Lung (tissue), 12 donors: ENCODE measurements around the gene SGCA. TPM values are rescaled to one million over a fixed set of nuclear protein-coding genes. Genes with fewer than 3 reads are reported as not detected.

Experiments used
- ATAC-seq: fragments of 200-7000 bp; cut with Tn5 transposase; one replicate; pipeline ENCODE4 v1.9.1; 2020; ENCODE audit warnings: moderate number of reproducible peaks; ENCODE audit not compliant: insufficient read depth, low FRiP score
- DNase-seq, 3 donors: peaks; one replicate each; pipeline ENCODE4 v3.0.0-alpha.2; 2013 to 2017
- H3K27ac ChIP-seq, 2 donors: one replicate each; pipeline ENCODE4 v1.5.1; 2013; ENCODE audit warnings: mild to moderate bottlenecking in 2 of 2, moderate library complexity in 2 of 2, control low read depth in 1 of 2, inconsistent platforms in 1 of 2, low read depth in 1 of 2, low read length in 1 of 2
- H3K27me3 ChIP-seq, 3 donors: one replicate each; pipeline ENCODE4 v1.5.1; 2013; ENCODE audit warnings: low read length in 2 of 3; ENCODE audit not compliant: control insufficient read depth in 3 of 3, insufficient read depth in 3 of 3
- H3K36me3 ChIP-seq, 4 donors: one replicate each; pipeline ENCODE4 v1.5.1; 2013; ENCODE audit warnings: low read length in 4 of 4, mild to moderate bottlenecking in 1 of 4, moderate library complexity in 1 of 4; ENCODE audit not compliant: control insufficient read depth in 4 of 4, insufficient read depth in 4 of 4
- H3K4me1 ChIP-seq, 5 donors: one replicate each; pipeline ENCODE4 v1.5.1; 2013; ENCODE audit warnings: low read length in 5 of 5, mild to moderate bottlenecking in 2 of 5, moderate library complexity in 1 of 5; ENCODE audit not compliant: control insufficient read depth in 5 of 5, insufficient read depth in 5 of 5
- H3K4me3 ChIP-seq: one replicate; pipeline ENCODE4 v1.5.1; 2013; ENCODE audit warnings: mild to moderate bottlenecking, control low read depth, moderate library complexity
- H3K9ac ChIP-seq, 2 donors: one replicate each; pipeline ENCODE4 v1.5.1; 2013; ENCODE audit warnings: low read length in 2 of 2, control low read depth in 1 of 2; ENCODE audit not compliant: insufficient read depth in 1 of 2
- H3K9me3 ChIP-seq, 4 donors: one replicate each; pipeline ENCODE4 v1.5.1; 2013; ENCODE audit warnings: low read length in 3 of 4, mild to moderate bottlenecking in 1 of 4, moderate library complexity in 1 of 4; ENCODE audit not compliant: control insufficient read depth in 4 of 4, insufficient read depth in 3 of 4
- WGBS, 2 donors: extraction: QIAGEN DNeasy Blood & Tissue Kit; methylation state at CpG; one replicate each; pipeline ENCODE4 v1.1.7; 2013; 5-methylcytosine and 5-hydroxymethylcytosine counted together
- polyA plus RNA-seq, 2 donors: library from polyadenylated mRNA; stranded (reverse); fragments of 200-250 nt; gene quantifications; one replicate each; pipeline ENCODE4 v1.2.1, GENCODE V29; 2013
- total RNA-seq, 2 donors: library from RNA; depleted of rRNA in 1 of 2; stranded (reverse); fragments of >200 nt in 1 of 2; gene quantifications; one replicate each; pipeline ENCODE4 v1.2.1, GENCODE V29; 2014 to 2021
- TF ChIP-seq, protein P1 (sequence below): IDR thresholded peaks from 2 replicates; pipeline ENCODE4 v1.5.1; 2012; ENCODE audit warnings: mild to moderate bottlenecking; ENCODE audit errors: control extremely low read depth, extremely low read depth
- donor health status: control.
- donor health status: control.
- donor health status: Bipolar disorder and iron deficiency.
- donor health status: healthy.
- donor health status: DM: yes; HTN: yes; CAD: no.

Gene SGCA
- total and polyA plus RNA-seq, 4 donors, result 5.0 to 19.4 (median 14.0) TPM

DNA sequence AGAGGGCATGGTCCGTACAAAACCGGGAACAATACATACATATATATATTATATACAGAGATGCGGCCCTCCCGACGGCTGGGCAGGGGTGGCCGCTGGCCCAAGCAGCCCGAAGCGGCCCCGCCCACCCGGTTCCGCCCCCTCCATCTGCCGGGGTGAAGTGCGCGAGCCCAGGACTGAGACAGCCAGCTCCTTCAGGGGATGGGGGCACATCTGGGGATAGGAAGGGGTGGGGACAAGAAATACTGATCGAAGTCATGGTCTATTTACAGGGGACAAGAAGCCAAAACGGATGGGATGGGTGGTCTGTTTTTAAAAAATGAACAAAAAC lies 32.1 kb upstream of the SGCA start:
- ATAC-seq (no peak), DNase-seq (no peak)
- no peaks in the 10 kb centered on the region for H3K9me3 ChIP-seq
- H3K36me3 ChIP-seq, result peaks cover 16 to 44% (median 20%) of the 10 kb centered on the region in 4 donors
- H3K9ac ChIP-seq, result no peak overlapping the region
- H3K27me3 ChIP-seq, result no peaks in the 10 kb centered on the region
- H3K27ac ChIP-seq, result peak overlapping the region; percentile 7 to 88
- no peak overlapping the region for H3K4me3 ChIP-seq
- peaks cover 0 to 8% (median 2%) of the 10 kb centered on the region in 5 donors for H3K4me1 ChIP-seq
- 41 to 61% methylated on average over 16 of the region's 16 CpGs for WGBS, 2 donors
- TF ChIP-seq, protein P1, sequence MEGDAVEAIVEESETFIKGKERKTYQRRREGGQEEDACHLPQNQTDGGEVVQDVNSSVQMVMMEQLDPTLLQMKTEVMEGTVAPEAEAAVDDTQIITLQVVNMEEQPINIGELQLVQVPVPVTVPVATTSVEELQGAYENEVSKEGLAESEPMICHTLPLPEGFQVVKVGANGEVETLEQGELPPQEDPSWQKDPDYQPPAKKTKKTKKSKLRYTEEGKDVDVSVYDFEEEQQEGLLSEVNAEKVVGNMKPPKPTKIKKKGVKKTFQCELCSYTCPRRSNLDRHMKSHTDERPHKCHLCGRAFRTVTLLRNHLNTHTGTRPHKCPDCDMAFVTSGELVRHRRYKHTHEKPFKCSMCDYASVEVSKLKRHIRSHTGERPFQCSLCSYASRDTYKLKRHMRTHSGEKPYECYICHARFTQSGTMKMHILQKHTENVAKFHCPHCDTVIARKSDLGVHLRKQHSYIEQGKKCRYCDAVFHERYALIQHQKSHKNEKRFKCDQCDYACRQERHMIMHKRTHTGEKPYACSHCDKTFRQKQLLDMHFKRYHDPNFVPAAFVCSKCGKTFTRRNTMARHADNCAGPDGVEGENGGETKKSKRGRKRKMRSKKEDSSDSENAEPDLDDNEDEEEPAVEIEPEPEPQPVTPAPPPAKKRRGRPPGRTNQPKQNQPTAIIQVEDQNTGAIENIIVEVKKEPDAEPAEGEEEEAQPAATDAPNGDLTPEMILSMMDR, result no peak

DNA sequence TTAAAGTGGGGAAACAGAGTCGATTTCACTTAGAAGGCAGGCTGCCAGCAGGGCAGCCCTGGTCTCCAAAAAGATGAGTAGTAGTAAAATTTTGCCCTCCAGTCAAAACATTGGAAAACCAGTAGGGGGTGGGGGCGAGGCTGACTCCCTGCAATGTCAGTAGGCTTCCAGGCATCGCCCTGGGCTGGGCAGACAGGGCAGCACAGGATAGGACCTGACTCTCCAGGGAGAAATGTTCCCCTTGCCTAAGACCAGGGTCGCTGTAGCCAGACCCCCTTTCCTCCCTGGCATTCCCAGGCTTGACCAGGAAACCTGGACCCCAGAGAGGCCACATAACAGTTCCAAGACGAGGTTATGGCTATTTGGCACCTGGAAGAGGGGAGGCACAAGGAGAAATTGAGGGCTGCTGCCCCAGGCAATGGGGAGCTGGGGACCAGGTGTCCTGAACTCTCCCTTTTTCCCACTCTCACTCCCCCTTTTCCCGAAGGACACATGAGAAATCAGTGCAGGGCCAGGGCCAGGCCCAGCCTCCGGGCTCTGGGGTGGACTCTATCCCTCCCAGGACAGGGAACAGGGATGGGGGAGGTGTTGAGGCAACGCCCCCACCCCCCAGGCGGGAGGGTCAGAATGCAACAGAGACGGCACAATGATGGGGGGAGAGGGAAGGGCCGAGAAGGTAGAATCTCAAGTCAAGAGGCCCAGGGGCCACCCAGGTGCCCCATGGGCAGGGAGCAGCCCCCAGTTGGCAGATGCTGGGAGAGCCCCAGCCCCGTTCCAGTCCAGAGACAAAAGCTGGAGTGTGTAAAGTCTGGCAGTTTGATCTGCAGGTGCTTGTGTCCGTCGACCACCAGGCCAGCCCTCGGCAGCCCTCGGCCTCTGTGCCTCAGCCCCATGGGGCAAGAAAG lies 31.3 kb upstream of the SGCA start:
- no peaks in the 10 kb centered on the region for H3K27me3 ChIP-seq
- no peak overlapping the region for H3K27ac ChIP-seq
- DNase-seq (no peak), ATAC-seq (no peak)
- no peaks in the 10 kb centered on the region for H3K9me3 ChIP-seq
- H3K4me3 ChIP-seq, result no peak overlapping the region
- no peak overlapping the region for H3K9ac ChIP-seq
- TF ChIP-seq, protein P1, result no peak
- peaks cover 21 to 51% (median 26%) of the 10 kb centered on the region in 4 donors for H3K36me3 ChIP-seq
- H3K4me1 ChIP-seq, result peaks cover 0 to 8% (median 0%) of the 10 kb centered on the region in 5 donors
- 83 to 88% methylated on average over 16 of the region's 16 CpGs for WGBS, 2 donors

DNA sequence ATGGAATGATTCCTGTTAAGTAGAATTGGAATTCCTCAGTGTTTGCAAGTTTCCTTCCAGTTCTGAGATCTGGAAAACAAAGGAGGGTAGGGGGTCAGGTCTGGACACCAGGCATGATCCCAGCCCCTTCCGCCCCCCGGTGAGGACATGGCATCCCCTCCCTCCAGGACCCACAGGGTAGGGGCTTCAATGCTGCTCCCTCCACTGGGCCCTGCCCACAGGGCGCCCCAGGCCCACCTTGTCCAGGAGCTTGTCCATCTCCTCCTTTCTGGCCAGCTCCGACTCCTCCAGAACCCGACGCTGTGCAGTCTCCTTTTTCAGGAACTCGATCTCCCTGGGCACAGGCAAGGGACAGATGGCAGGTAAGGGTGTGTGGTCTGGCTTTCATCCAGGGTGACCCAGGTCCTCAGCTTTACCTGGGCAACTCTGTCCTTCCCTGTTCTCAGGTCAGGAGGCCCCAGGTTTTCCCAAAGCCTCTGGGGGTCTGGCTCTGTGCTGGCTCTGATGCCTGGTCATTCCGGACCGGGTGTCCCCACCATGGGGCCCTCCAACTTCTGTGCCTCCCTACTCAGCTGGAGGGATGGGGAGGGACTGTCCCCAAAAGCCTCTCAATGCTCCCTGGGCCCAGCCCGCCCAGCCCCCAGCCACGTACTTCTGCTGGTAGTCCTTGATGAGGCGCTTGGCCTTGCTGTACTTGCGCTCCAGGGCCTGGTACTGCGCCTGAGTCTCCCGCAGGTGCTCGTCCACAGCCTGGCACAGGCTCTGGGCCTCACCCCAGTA lies 30.3 kb upstream of the SGCA start:
- H3K4me3 ChIP-seq, result no peak overlapping the region
- H3K36me3 ChIP-seq, result peaks cover 22 to 60% (median 30%) of the 10 kb centered on the region in 4 donors
- WGBS, 2 donors, result 91 to 95% methylated on average over 16 of the region's 16 CpGs
- no peak for ATAC-seq
- TF ChIP-seq, protein P1, result no peak
- no peaks in the 10 kb centered on the region for H3K27me3 ChIP-seq
- H3K4me1 ChIP-seq, result peaks cover 0 to 9% (median 4%) of the 10 kb centered on the region in 5 donors
- H3K9me3 ChIP-seq, result no peaks in the 10 kb centered on the region
- no peak overlapping the region for H3K27ac ChIP-seq
- no peak overlapping the region for H3K9ac ChIP-seq
- no peak for DNase-seq
